Measurements from ENCODE around the gene NRXN3.

DNA sequence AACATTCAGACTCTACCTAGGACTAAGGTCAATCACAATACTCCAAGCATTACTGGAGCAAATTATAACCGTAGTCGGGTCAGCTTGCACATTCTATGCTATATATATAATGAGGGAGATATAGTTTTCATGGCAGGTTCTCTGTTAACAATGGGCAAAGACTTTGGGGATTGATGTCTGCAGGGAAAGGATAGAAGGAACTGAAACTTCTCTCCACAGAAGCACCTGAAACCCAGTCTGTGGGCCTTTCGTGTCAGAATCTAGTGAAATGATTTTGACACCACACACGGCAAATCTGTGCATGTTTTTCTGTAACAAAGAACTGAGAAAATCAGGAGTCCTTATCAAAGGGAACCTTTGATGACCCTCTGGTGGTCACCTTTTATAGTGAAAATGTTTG lies 847.4 kb downstream of the NRXN3 start:
- TF ChIP-seq, protein P1, sequence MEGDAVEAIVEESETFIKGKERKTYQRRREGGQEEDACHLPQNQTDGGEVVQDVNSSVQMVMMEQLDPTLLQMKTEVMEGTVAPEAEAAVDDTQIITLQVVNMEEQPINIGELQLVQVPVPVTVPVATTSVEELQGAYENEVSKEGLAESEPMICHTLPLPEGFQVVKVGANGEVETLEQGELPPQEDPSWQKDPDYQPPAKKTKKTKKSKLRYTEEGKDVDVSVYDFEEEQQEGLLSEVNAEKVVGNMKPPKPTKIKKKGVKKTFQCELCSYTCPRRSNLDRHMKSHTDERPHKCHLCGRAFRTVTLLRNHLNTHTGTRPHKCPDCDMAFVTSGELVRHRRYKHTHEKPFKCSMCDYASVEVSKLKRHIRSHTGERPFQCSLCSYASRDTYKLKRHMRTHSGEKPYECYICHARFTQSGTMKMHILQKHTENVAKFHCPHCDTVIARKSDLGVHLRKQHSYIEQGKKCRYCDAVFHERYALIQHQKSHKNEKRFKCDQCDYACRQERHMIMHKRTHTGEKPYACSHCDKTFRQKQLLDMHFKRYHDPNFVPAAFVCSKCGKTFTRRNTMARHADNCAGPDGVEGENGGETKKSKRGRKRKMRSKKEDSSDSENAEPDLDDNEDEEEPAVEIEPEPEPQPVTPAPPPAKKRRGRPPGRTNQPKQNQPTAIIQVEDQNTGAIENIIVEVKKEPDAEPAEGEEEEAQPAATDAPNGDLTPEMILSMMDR (tag by site-specific recombination; IDR thresholded peaks at IDR 0.05), result no peak
- TF ChIP-seq ZNF23 (tag by site-specific recombination; IDR thresholded peaks at IDR 0.05; ENCODE audit: borderline replicate concordance) (no peak), ZNF112 (tag by site-specific recombination; IDR thresholded peaks at IDR 0.05) (no peak), ZNF266 (tag by site-specific recombination; IDR thresholded peaks at IDR 0.05; ENCODE audit: low read depth) (no peak), ZNF558 (tag by site-specific recombination; IDR thresholded peaks at IDR 0.05) (no peak), KLF10 (tag by site-specific recombination; IDR thresholded peaks at IDR 0.05) (no peak), ZNF274 (IDR thresholded peaks at IDR 0.05; ENCODE audit: low read length) (no peak), ZNF274 (tag by site-specific recombination; IDR thresholded peaks at IDR 0.05; ENCODE audit: borderline replicate concordance) (no peak)
- TF ChIP-seq, protein P2, sequence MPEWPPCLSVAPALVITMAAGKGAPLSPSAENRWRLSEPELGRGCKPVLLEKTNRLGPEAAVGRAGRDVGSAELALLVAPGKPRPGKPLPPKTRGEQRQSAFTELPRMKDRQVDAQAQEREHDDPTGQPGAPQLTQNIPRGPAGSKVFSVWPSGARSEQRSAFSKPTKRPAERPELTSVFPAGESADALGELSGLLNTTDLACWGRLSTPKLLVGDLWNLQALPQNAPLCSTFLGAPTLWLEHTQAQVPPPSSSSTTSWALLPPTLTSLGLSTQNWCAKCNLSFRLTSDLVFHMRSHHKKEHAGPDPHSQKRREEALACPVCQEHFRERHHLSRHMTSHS (tag by site-specific recombination; IDR thresholded peaks at IDR 0.05), result no peak
